Left cardiac atrium (tissue), 4 donors: Measurements from ENCODE around the gene ZNF296. TPM values are rescaled to one million over a fixed set of nuclear protein-coding genes. Genes with fewer than 3 reads are reported as not detected.

Source experiments
- ATAC-seq, 2 donors: fragments of 200-7000 bp; cut with Tn5 transposase; one replicate each; pipeline ENCODE4 v1.9.1; 2020; ENCODE audit warnings: mild to moderate bottlenecking in 2 of 2, moderate library complexity in 2 of 2
- DNase-seq: peaks from one replicate; pipeline ENCODE4 v3.0.0-alpha.2; 2020
- intact Hi-C, 2 donors: fragments of 100-400 bp; cut with DNase I; formaldehyde crosslinking; loops; one replicate each; pipeline versions ENCODE4 v1.14.1 to v1.15.1; 2022 to 2023
- total RNA-seq, 2 donors: library from RNA; stranded (reverse); fragmentation: NEBNext Ultra II Directional; extraction: Animal tissue kit (Norgen Biotek cat#: 25700); gene quantifications; one replicate each; pipeline ENCODE4 v1.2.1, GENCODE V29; 2021
- donor health status: DM: no; HTN: yes; CAD: no.
- donor health status: DM: no; HTN: yes; CAD: no; lungs with severe emphysema.
- donor health status: DM: yes; HTN: yes; CAD: no.
- donor health status: Dilated cardiomyopathy.

Gene ZNF296
- total RNA-seq, 2 donors from 2014 or later = 0.44 to 0.73 TPM

- intact Hi-C loops = loop anchor here in 1 of 2 donors (5.0 kb wide), 1 partner anchor 86 kb away; the partner anchor contains the start of genes BLOC1S3 and TRAPPC6A
- DNase-seq = peak; percentile 98
Measured at GRCh38 chr19:45091031-45091923, 15.0 kb upstream of the ZNF296 start.

GRCh38 chr19:45090606-45091005 lies 14.3 kb upstream of the ZNF296 start:
- DNase-seq = no peak
- ATAC-seq = no peak
- intact Hi-C loops = loop anchor here in 1 of 2 donors (5.0 kb wide), 1 partner anchor 87 kb away; the partner anchor contains the start of genes BLOC1S3 and TRAPPC6A

More at GRCh38 chr19:45091031-45091923, 15.0 kb upstream of the ZNF296 start:
- ATAC-seq = peak; percentile 95

GRCh38 chr19:45090034-45090433 lies 13.8 kb upstream of the ZNF296 start:
- DNase-seq = no peak
- intact Hi-C loops = loop anchor here in 1 of 2 donors (5.0 kb wide), 1 partner anchor 87 kb away; the partner anchor contains the start of genes BLOC1S3 and TRAPPC6A
- ATAC-seq = no peak

DNA sequence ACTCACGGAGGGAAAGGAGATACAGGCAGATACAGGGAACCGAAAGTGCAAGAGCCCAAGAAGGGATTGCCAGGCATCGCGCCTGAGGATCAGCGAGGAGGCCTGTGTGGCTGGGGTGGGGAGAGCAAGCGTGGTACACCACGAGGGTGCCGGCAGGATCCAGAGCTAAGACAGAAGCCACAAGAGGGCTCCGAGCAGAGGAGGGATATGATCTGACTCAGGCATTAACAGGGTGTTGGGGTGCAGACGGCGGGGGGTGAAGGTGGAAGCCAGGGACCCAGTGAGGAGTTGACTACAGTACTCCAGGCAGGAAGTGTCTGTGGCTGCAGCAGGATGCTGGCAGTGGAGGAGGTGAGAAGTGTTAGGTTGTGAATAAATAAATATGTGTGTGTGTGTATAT lies 11.3 kb upstream of the ZNF296 start:
- ATAC-seq (no peak), DNase-seq (no peak)
- intact Hi-C loops = no loop called here

DNA sequence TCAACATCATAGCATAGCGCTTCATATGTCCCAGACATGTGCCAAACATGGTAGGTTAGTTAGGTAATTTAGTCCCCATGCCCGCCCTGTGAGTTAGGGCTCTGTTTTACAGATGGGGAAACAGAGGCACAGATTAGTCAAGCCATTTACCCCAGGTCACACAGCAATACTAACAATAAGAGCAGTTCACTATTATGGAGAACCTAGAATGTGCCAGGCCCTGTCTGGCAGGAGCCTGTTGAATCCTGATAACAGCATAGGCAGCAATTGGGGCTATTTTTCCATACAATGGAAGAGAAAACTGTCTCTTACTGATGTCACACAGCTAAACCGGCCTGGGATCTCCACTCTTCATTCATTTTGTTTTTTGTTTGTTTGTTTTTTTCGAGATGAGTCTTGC lies 10.2 kb upstream of the ZNF296 start:
- intact Hi-C loops = no loop called here
- no peak for DNase-seq
- ATAC-seq = no peak

- ATAC-seq = no peak
- intact Hi-C loops = no loop called here
Measured at GRCh38 chr19:45082170-45082569, 5.9 kb upstream of the ZNF296 start.

GRCh38 chr19:45079911-45080370 lies 3.7 kb upstream of the ZNF296 start:
- intact Hi-C loops = no loop called here

More at GRCh38 chr19:45082170-45082569, 5.9 kb upstream of the ZNF296 start:
- DNase-seq = no peak

GRCh38 chr19:45079063-45079910 lies 3.0 kb upstream of the ZNF296 start, which contains the start of gene GEMIN7:
GEMIN7 (plus strand) TSS chr19:45079260; CDS start chr19:45090115, 10,855 bp downstream.
- ATAC-seq (peak; percentile 86), DNase-seq (peak; percentile 83)
- intact Hi-C loops = no loop called here

More at GRCh38 chr19:45079911-45080370, 3.7 kb upstream of the ZNF296 start:
- DNase-seq = no peak
- ATAC-seq = no peak

- peak in 1 of 2 donors; percentile 5 for ATAC-seq
- no peak for DNase-seq
- intact Hi-C loops = no loop called here
Measured at GRCh38 chr19:45078390-45079062, 2.2 kb upstream of the ZNF296 start.

GRCh38 chr19:45076851-45077730 lies 813 bp upstream of the ZNF296 start:
- ATAC-seq = no peak
- intact Hi-C loops = no loop called here
- DNase-seq = no peak

GRCh38 chr19:45075301-45076028 lies 813 bp downstream of the ZNF296 start:
- intact Hi-C loops = no loop called here
- peak; percentile 78 for DNase-seq
- peak; percentile 54 to 71 for ATAC-seq

- intact Hi-C loops = no loop called here
- DNase-seq (no peak), ATAC-seq (no peak)
Measured at GRCh38 chr19:45074744-45075300, 1.5 kb downstream of the ZNF296 start.

- DNase-seq (no peak), ATAC-seq (no peak)
- intact Hi-C loops = no loop called here
Measured at GRCh38 chr19:45071969-45072790, 4.1 kb downstream of the ZNF296 start.

DNA sequence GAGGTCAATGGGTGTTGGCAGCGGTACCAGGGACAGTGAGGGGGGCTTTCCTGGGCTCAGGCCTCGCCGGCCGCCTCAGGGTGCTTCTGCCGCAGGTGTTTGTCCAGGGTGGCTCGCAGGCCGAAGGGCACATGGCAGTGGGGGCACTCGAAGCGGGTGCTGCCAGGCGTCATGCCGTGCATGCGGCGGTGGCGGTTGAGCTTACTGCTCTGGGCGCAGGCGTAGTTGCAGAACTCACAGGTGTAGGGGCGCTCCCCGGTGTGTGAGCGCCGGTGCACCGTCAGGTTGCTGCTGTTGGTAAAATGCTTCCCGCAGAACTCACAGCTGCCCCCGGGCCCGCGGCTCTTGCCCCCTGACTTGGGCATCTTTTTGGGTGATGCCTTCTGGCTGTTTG lies 4.7 kb downstream of the ZNF296 start:
- ATAC-seq = no peak
- DNase-seq = no peak
- intact Hi-C loops = no loop called here

- DNase-seq = no peak
- intact Hi-C loops = no loop called here
- ATAC-seq = no peak
Measured at GRCh38 chr19:45070861-45071544, 5.3 kb downstream of the ZNF296 start.

DNA sequence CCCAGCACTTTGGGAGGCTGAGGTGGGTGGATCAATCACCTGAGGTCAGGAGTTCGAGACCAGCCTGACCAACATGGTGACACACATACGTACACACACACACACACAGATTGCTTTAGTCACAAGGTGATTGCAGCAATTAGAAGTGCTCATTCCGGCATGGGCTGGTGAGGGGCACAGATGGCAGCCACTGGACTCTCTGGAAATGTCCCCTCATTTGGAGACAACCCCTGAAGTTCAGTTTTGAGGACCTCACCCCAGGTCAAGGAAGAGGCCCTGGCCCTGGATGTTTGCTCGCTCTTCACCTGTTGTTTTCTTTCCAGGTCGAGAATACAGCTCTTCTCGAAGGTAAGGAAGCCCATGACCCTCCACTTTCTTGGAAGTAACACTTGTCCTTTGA lies 6.1 kb downstream of the ZNF296 start:
- intact Hi-C loops = no loop called here
- ATAC-seq = no peak
- no peak for DNase-seq
